ENCODE results near the gene ZNF445.

GRCh38 chr3:44476963-44477311 lies 533 bp downstream of the ZNF445 start:
- TF ChIP-seq CTCF (IDR thresholded peaks at IDR 0.05; ENCODE audit: low read length) (no peak), EZH2 (IDR thresholded peaks at IDR 0.05; ENCODE audit: borderline replicate concordance, low read length) (no peak)

Data from OCI-LY1 (cell line).